H9 (cell line): ENCODE results near the gene ANGPTL5. TPM values are rescaled to one million over a fixed set of nuclear protein-coding genes. Genes with fewer than 3 reads are reported as not detected.
A peak's percentile ranks its signal among the peaks of the same experiment; 100 is the strongest.

Source experiments
- DNase-seq: peaks from one replicate; pipeline ENCODE4 v3.0.0-alpha.2; 2017
- H2AFZ ChIP-seq: one replicate; pipeline ENCODE4 v1.6.1; 2013; ENCODE audit warnings: mild to moderate bottlenecking, low read length, control low read depth, moderate library complexity
- H2AK5ac ChIP-seq: 2 replicates; pipeline ENCODE4 v1.6.1; 2013; ENCODE audit warnings: low read length, control low read depth, mixed read lengths; ENCODE audit not compliant: insufficient read length
- H2BK120ac ChIP-seq: one replicate; pipeline ENCODE4 v1.6.1; 2013; ENCODE audit warnings: low read depth, mild to moderate bottlenecking, low read length, control low read depth, inconsistent platforms; ENCODE audit not compliant: poor library complexity, severe bottlenecking
- H2BK12ac ChIP-seq: 2 replicates; pipeline ENCODE4 v1.6.1; 2013; ENCODE audit warnings: low read length, control low read depth, mixed read lengths, low read depth; ENCODE audit not compliant: insufficient read length
- H2BK15ac ChIP-seq: 2 replicates; pipeline ENCODE4 v1.6.1; 2013; ENCODE audit warnings: low read depth, low read length, control low read depth
- H2BK20ac ChIP-seq: one replicate; pipeline ENCODE4 v1.6.1; 2013; ENCODE audit warnings: low read depth, mild to moderate bottlenecking, low read length, control low read depth, inconsistent platforms; ENCODE audit not compliant: poor library complexity, severe bottlenecking
- H2BK5ac ChIP-seq: 2 replicates; pipeline ENCODE4 v1.6.1; 2013; ENCODE audit warnings: low read length, control low read depth, mixed read lengths; ENCODE audit not compliant: insufficient read length
- H3K14ac ChIP-seq: 2 replicates; pipeline ENCODE4 v1.6.1; 2013; ENCODE audit warnings: low read length, control low read depth; ENCODE audit not compliant: insufficient read depth
- H3K18ac ChIP-seq: 2 replicates; pipeline ENCODE4 v1.6.1; 2013; ENCODE audit warnings: low read depth, mild to moderate bottlenecking, mixed read lengths, low read length, control low read depth; ENCODE audit not compliant: insufficient read length
- H3K23ac ChIP-seq: 2 replicates; pipeline ENCODE4 v1.6.1; 2013; ENCODE audit warnings: low read length, control low read depth, mixed read lengths, low read depth; ENCODE audit not compliant: insufficient read length
- H3K23me2 ChIP-seq: 2 replicates; pipeline ENCODE4 v1.6.1; 2013; ENCODE audit warnings: low read depth, mild to moderate bottlenecking, mixed read lengths, low read length, control low read depth; ENCODE audit not compliant: insufficient read length, poor library complexity, severe bottlenecking
- H3K27ac ChIP-seq: 2 replicates; pipeline ENCODE4 v1.5.1; 2013; ENCODE audit warnings: low read length, control low read depth, mixed read lengths, low read depth; ENCODE audit not compliant: insufficient read length
- H3K27me3 ChIP-seq: 2 replicates; pipeline ENCODE4 v1.6.1; 2013; ENCODE audit warnings: low read length, control low read depth, inconsistent platforms; ENCODE audit not compliant: insufficient read depth
- H3K4ac ChIP-seq: 2 replicates; pipeline ENCODE4 v1.6.1; 2013; ENCODE audit warnings: low read depth, mild to moderate bottlenecking, control low read depth, inconsistent platforms, low read length, moderate library complexity
- H3K4me1 ChIP-seq: 2 replicates; pipeline ENCODE4 v1.6.1; 2013; ENCODE audit warnings: low read length, control low read depth, inconsistent platforms; ENCODE audit not compliant: insufficient read depth
- H3K4me2 ChIP-seq: 2 replicates; pipeline ENCODE4 v1.6.1; 2013; ENCODE audit warnings: low read length, control low read depth, mixed read lengths; ENCODE audit not compliant: insufficient read length, insufficient read depth
- H3K56ac ChIP-seq: 2 replicates; pipeline ENCODE4 v1.6.1; 2013; ENCODE audit warnings: low read depth, mild to moderate bottlenecking, mixed read lengths, low read length, control low read depth; ENCODE audit not compliant: insufficient read length
- H3K79me1 ChIP-seq: 2 replicates; pipeline ENCODE4 v1.6.1; 2013; ENCODE audit warnings: low read depth, mild to moderate bottlenecking, moderate library complexity, low read length, control low read depth, inconsistent platforms; ENCODE audit not compliant: insufficient read depth, poor library complexity, severe bottlenecking
- H3K79me2 ChIP-seq: 2 replicates; pipeline ENCODE4 v1.6.1; 2013; ENCODE audit warnings: low read length, control low read depth, inconsistent platforms; ENCODE audit not compliant: insufficient read depth
- H3K9ac ChIP-seq: 2 replicates; pipeline ENCODE4 v1.6.1; 2013; ENCODE audit warnings: low read length, control low read depth, mixed read lengths; ENCODE audit not compliant: insufficient read length; ENCODE audit errors: extremely low read depth
- H3K9me3 ChIP-seq: one replicate; pipeline ENCODE4 v1.6.1; 2013; ENCODE audit warnings: low read depth, low read length, inconsistent platforms; ENCODE audit not compliant: control insufficient read depth
- H3T11ph ChIP-seq: one replicate; pipeline ENCODE4 v1.6.1; 2013; ENCODE audit warnings: mild to moderate bottlenecking, low read length, control low read depth, inconsistent platforms
- H4K20me1 ChIP-seq: one replicate; pipeline ENCODE4 v1.6.1; 2013; ENCODE audit not compliant: control insufficient read depth, insufficient read length, insufficient read depth
- H4K5ac ChIP-seq: 2 replicates; pipeline ENCODE4 v1.6.1; 2013; ENCODE audit warnings: low read depth, mild to moderate bottlenecking, mixed read lengths, low read length, control low read depth; ENCODE audit not compliant: insufficient read length
- H4K8ac ChIP-seq: replicated peaks from 2 replicates; pipeline ENCODE4 v1.6.1; 2013; ENCODE audit warnings: low read length, control low read depth, mixed read lengths, low read depth; ENCODE audit not compliant: insufficient read length
- H4K91ac ChIP-seq: 2 replicates; pipeline ENCODE4 v1.6.1; 2013; ENCODE audit warnings: low read depth, mild to moderate bottlenecking, moderate library complexity, mixed read lengths, low read length, control low read depth; ENCODE audit not compliant: insufficient read length
- H3K27ac Mint-ChIP-seq, 3 experiments: 2 replicates in 2 of 3; 3 replicates in 1 of 3; pipeline ENCODE4 v1.8.0; 2020 to 2021; ENCODE audit warnings: mixed read lengths in 3 of 3, mild to moderate bottlenecking in 1 of 3, moderate library complexity in 1 of 3
- H3K27me3 Mint-ChIP-seq: 2 replicates; pipeline ENCODE4 v1.8.0; 2021; ENCODE audit warnings: low read depth, mild to moderate bottlenecking, moderate library complexity, mixed read lengths
- H3K36me3 Mint-ChIP-seq, 3 experiments: 2 replicates in 2 of 3; 3 replicates in 1 of 3; pipeline ENCODE4 v1.8.0; 2020 to 2021; ENCODE audit warnings: low read depth in 3 of 3, mixed read lengths in 3 of 3; ENCODE audit not compliant: insufficient read depth in 1 of 3
- H3K4me1 Mint-ChIP-seq, 2 experiments: 2 replicates each; pipeline ENCODE4 v1.8.0; 2020; ENCODE audit warnings: mixed read lengths in 2 of 2
- H3K4me3 Mint-ChIP-seq, 2 experiments: 2 replicates in 1 of 2; 3 replicates in 1 of 2; pipeline ENCODE4 v1.8.0; 2020 to 2021; ENCODE audit warnings: mild to moderate bottlenecking in 2 of 2, mixed read lengths in 2 of 2, moderate library complexity in 1 of 2
- H3K9me3 Mint-ChIP-seq, 2 experiments: 2 replicates in 1 of 2; 3 replicates in 1 of 2; pipeline ENCODE4 v1.8.0; 2020; ENCODE audit warnings: mild to moderate bottlenecking in 2 of 2, mixed read lengths in 2 of 2, moderate library complexity in 1 of 2
- WGBS: extraction: QIAGEN DNeasy Blood & Tissue Kit; methylation state at CpG from one replicate; pipeline ENCODE4 v1.1.7; 2013; ENCODE audit warnings: missing lambda C conversion rate, low lambda C conversion rate, mixed read lengths; ENCODE audit not compliant: insufficient read length; ENCODE audit errors: extremely low coverage; 5-methylcytosine and 5-hydroxymethylcytosine counted together
- total RNA-seq: library from RNA; stranded (reverse); gene quantifications from 2 replicates; pipeline ENCODE4 v1.2.1, GENCODE V29; 2021
- TF ChIP-seq, protein P1 (sequence below): fragments of 200-600 bp; sonication (generic); conservative IDR thresholded peaks from 3 replicates; pipeline ENCODE4 v1.8.0; 2021; ENCODE audit warnings: antibody characterized with exemption, mild to moderate bottlenecking

The ANGPTL5 gene
- total RNA-seq, 1 experiment from 2014 or later = not detected

DNA sequence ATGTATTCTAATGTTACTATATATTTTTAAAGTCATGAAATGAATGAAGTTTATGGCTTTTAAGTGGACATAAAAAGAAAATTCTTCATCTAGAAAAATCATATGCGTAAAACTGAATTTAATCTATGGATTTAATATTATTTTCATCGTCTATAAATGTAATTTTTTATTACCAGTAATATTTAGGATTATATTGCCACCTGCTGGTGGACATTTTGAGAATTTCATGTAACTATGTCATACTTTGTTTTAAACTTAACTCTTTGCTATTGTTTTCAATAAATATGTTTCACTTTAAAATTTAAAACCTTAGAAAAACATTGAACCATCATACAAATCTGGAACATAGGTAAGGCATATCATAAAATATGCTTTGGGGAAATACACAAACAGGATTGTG, 68.1 kb downstream of the ANGPTL5 start:
- Mint-ChIP-seq H3K27ac (no peak overlapping the region), H3K36me3 (peaks cover 4 to 16% (median 12%) of the 10 kb centered on the region in 3 experiments; a peak in 6 of 7 replicates), H3K4me1 (no peaks in the 10 kb centered on the region), H3K9me3 (peaks cover 5 to 15% of the 10 kb centered on the region in 2 experiments), H3K4me3 (no peak overlapping the region), H3K27me3 (no peaks in the 10 kb centered on the region)
- Histone ChIP-seq H4K8ac (no peak overlapping the region), H2BK5ac (no peak overlapping the region), H2AK5ac (no peak overlapping the region), H4K91ac (no peak overlapping the region), H2AFZ (no peak overlapping the region), H3K27ac (no peak overlapping the region), H3K14ac (no peak overlapping the region), H3K27me3 (no peaks in the 10 kb centered on the region), H3K23ac (no peak overlapping the region), H4K20me1 (no peaks in the 10 kb centered on the region), H3T11ph (no peak overlapping the region), H4K5ac (no peak overlapping the region), H3K18ac (no peak overlapping the region), H3K4me1 (no peaks in the 10 kb centered on the region), H2BK20ac (no peak overlapping the region), H2BK12ac (no peak overlapping the region), H2BK15ac (no peak overlapping the region), H3K79me2 (no peaks in the 10 kb centered on the region), H2BK120ac (no peak overlapping the region), H3K4ac (no peak overlapping the region), H3K56ac (no peak overlapping the region), H3K4me2 (no peak overlapping the region), H3K23me2 (no peaks in the 10 kb centered on the region), H3K9ac (no peak overlapping the region), H3K9me3 (no peaks in the 10 kb centered on the region), H3K79me1 (no peaks in the 10 kb centered on the region)
- TF ChIP-seq, protein P1, sequence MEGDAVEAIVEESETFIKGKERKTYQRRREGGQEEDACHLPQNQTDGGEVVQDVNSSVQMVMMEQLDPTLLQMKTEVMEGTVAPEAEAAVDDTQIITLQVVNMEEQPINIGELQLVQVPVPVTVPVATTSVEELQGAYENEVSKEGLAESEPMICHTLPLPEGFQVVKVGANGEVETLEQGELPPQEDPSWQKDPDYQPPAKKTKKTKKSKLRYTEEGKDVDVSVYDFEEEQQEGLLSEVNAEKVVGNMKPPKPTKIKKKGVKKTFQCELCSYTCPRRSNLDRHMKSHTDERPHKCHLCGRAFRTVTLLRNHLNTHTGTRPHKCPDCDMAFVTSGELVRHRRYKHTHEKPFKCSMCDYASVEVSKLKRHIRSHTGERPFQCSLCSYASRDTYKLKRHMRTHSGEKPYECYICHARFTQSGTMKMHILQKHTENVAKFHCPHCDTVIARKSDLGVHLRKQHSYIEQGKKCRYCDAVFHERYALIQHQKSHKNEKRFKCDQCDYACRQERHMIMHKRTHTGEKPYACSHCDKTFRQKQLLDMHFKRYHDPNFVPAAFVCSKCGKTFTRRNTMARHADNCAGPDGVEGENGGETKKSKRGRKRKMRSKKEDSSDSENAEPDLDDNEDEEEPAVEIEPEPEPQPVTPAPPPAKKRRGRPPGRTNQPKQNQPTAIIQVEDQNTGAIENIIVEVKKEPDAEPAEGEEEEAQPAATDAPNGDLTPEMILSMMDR = peak; percentile 70
- no CpG with 5 or more reads among the region's 2 CpGs for WGBS
- no peak for DNase-seq
